GM18868 (cell line): ENCODE results near the gene HEATR5B.
"Not testable (repeated sequence)": the region's sequence is repeated elsewhere in the genome, so short reads cannot be mapped to it uniquely, and the experiment has no call there.

Source experiments
- ATAC-seq: cut with Tn5 transposase; IDR thresholded peaks from one replicate; pipeline ENCODE4 v1.9.1; 2021; ENCODE audit warnings: mild to moderate bottlenecking, moderate library complexity; ENCODE audit not compliant: unreplicated experiment

The HEATR5B gene

DNA sequence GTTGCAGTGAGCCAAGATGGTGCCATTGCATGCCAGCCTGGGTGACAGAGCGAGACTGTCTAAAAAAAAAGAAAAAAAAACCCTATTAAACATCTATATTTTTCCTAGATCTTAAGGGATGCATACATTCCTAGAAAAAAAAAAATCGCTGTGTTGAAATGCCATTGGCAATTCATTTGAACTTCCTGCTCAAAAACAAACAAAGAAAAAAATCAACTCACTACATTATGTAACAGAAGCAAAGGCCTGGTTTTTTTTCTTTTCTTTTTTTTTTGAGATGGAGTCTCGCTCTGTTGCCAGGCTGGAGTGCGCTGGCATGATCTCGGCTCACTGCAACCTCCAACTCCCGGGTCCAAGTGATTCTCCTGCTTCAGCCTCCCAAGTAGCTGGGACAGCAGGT is 96.2 kb downstream of the HEATR5B start:
- no peak for ATAC-seq

DNA sequence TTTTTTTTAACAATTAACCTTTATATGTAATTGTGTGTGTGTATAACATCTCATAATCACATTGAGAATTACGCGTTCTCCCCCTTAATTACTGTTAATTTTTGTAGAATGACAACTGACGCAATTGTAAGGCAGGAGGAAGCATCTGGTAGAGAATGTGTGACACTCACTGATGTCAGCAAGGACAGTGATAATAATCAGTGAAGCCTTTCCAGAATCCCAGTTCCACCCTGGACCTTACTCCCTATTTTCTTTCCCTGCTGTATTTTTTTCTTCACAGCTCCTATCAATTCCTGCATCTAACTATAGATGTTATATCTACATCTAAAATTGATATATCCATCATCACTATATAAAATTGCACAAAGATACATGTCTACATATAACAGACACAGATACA is 101.7 kb downstream of the HEATR5B start:
- ATAC-seq, result no peak

DNA sequence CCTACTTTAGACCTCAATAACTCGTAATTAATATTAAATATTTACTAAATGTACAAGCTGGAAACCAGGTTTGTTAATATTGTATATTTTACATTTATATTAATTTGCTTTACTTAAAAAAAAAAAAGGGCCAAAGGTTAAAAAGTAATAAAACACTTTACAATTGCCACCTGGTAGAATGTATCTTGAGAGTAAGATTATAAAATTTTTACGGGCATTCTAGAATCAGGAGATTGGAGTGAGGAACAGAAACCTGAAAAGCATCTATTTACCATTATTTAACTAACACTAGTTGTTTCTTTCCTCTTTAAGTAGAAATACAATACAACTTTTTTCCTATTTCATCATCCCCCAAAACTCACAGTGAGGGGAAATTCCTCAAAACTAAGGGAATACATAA is 102.3 kb downstream of the HEATR5B start:
- no peak for ATAC-seq

DNA sequence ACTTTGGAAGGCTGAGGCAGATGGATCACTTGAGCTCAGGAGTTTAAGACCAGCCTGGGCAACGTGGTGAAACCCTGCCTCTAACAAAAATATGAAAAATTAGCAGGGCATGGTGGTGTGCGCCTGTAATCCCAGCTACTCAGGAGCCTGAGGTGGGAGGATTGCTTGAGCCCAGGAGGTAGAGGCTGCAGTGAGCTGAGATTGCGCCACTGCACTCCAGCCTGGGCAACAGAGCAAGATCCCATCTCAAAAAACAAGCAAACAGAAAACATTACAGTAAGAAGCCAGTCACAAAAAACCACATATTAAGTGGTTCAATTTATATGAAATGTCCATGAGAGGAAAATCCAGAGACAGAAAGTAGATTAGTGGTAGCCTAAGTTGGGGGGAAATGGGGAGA is 105.2 kb downstream of the HEATR5B start:
- ATAC-seq, result not testable (repeated sequence)

DNA sequence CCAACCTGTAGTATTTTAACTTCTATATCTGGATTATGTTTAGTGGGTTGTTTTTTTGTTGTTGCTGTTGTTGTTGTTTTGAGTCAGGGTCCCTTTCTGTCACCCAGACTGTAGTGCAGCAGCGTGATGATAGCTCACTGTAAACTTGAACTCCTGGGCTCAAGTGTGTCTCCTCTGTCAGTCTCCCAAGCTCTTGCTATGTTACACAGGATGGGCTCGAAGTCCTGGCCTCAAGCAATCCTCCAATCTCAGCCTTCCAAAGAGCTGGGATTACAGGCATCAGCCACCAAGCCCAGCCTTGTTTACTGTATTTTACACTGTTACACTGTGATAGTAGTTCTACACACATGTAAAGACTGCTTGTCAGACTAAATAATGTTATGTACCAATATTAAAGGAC is 108.1 kb downstream of the HEATR5B start:
- ATAC-seq, result no peak

DNA sequence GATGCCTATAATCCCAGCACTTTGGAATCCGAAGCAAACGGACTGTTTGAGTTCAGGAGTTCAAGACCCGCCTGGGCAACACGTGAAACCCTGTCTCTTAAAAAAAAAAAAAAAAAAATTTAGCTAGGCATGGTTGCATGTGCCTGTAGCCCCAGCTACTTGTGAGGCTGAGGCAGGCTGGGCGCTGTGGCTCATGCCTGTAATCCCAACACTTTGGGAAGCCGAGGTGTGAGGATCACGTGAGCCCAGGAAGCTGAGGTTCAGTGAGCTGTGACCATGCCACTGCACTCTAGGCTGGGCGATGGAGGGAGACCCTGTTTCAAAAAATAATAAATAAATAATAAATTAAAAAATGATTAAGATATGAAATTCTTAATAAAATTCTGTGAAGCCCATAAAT is 108.9 kb downstream of the HEATR5B start:
- ATAC-seq, result no peak

DNA sequence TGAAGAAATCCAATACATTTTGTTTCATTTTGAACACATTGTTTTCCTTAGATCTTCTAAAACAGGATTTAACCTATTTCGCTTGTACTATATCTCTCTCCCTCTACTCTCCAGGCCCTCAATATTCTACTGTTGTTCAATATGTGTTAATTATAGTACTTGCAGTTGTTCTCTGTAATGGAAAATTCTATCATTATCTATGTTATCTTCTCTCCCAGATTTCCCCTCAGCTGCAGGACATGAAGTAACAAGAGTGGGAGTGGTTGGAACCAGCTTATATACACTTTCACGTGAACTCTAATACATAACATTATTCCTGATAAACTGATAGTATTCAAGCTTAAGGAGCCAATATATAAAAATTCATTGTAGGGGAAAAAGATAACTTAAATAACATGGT is 110.9 kb downstream of the HEATR5B start:
- ATAC-seq, result no peak

DNA sequence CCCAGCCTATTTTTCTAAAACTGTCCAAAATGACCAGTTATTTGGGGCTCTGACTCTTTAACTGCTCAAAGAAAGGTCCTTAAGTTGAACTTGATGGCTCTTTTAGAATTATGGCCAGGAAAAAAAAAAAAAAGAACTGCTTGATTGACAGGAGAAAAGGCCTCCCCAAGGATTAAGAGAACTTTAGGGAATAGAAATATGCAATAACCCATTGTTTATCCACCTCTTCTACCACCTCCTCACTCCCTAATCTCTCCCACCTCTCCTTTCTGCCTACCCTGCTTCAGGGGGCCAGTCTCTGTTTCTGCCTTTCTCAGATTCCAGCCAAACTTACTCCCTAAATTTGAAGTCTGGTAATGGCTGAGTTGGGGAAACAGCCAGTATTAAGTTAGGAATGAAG is 112.2 kb downstream of the HEATR5B start:
- ATAC-seq, result no peak

DNA sequence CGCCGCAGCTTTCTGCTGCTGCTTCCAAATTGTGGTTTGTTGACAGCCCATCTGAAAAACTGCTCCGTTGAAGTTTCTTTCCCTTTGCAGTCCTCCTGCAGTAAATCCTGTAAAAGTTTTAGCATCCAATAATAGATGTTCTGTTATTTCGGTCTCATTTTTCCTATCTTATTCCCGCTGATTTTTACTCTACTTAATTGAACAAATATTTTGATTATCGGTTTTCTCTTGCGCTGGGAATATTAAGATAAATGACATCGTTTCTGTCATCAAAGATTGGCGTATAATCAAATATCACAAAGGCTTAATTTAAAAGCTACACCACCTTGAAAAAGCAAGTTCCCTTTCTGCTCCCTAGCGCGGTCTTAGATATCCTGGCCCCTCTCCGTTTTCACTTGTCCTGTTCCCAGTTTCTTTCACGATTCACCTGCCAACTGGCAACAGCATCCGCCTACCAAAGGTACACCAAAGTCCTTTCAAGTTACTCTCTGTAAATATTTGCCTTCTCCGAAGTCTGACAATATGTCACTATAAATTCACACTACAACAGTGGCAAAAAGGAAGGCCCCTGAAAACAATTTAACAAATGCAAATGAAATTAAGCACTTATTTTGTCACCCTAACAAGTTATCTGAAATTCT is 116.8 kb downstream of the HEATR5B start:
- no peak for ATAC-seq

DNA sequence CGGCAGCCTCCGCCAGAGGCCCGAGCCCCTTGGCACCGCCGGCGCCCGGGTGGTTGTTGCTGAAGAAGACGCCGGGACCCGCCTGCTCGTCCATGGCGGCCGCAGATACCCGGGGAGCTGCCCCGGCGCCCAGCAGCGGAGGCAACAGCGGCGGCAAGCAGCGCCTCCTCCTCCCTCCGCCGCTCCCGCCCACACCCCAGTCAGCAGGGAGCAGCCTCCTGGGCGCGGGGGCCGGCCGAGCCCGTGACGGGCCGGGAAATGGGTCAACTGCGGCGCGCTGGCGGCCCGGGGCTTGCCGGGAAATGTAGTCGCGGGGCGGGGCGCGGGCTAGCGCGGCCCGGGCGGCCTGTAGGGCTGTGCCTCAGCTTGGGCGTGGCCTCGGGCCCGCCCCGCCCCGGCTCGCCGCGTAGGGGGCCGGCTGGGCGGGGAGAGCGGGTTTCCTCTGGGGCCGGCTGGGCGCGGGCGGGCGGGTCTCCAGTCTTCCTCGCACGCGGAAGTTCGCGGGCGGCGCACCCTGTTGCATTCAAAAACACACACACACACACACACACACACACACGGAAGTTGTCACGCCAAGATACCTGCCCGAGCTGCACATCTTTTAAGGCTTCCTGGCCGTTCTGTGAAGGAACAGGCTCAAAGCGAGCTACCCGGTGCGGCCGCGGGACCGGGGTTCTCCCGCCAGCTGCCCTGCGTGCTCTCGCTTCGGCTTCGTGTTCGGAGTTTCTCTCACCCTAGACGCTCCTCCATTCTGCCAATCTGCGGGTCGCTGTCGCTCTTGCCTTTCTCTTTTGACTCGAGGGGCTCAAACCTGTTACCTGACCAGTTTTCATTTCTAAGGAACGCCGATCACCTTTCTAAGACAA is 117.6 kb downstream of the HEATR5B start, which contains the start of gene STRN:
STRN (minus strand) TSS at position 167 of the 866 bp plus-strand sequence; CDS start at position 94, 73 bp downstream.
- ATAC-seq, result peak; percentile 97

DNA sequence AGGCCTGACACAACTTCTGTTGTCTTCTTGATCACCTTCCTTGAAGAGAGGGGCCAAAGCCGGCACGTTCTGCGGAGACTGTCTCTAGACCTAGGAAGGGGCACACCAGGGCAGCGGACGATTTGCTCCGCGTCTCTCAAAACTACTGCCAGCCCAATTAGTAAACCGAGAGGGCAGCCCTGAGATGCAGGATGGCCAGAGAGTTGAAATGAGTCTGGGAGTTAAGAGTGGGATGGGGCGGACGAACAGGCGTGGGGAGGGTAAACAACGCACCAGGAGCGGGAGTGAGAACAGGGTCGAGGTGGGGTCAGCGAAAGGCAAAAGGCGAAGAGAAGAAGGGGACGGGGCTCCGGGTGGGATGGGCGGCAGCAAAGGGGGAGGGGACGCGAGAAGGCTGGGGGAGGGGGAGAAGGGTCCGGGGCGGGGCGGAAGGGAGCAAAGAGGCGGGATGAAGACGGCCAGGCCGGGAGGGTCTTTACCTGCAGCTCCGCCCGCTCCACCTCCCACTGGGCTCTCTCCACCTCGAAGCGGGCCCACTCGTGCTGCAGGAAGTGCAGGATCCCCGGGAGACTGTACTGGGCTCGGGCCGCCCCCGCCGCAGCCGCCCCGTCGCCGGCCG is 118.3 kb downstream of the HEATR5B start:
- peak; percentile 28 for ATAC-seq

DNA sequence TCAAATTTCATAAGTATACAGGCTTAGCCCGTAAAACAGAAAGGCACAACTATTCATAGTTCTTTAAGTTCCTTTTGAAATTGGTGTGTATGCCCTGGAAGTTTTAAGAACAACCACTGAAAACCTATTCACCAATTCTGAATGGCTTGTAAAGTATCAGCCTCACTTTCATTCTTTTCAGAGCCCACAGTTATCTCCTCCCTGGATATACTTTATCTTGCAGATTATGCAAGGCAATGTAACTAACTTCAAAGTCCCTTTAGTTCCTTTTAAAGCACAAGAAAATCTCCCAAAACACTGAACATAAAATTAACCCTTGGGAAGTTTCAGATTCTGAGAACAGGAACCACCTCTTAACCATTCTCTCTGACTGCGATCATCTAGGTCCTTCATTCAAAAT is 119.0 kb downstream of the HEATR5B start:
- ATAC-seq, result no peak

DNA sequence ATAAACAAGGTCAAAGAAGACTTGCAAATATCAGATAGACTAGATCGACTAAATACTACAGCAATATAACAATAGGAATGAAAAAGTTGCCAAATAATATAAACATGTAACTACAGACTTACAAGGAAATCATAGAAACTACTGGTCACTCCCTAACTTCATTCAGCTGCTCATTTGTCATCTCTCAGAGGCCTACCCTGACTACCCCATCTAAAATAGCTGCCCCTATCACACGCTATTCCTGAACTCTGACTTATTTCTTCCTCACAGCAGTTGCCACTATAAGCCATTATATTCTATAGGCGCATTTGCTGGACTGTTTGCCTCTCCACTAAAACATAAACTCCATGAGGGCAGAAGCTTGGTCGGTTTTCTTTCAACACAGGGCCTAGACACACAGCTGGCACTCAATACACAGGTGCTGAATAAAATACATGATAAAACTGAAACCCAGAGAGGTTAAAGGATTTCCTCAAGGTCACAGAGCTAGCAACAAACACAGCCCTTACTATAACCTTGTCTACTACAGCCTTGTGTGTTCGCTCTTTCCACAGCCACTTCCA is 119.6 kb downstream of the HEATR5B start:
- no peak for ATAC-seq

DNA sequence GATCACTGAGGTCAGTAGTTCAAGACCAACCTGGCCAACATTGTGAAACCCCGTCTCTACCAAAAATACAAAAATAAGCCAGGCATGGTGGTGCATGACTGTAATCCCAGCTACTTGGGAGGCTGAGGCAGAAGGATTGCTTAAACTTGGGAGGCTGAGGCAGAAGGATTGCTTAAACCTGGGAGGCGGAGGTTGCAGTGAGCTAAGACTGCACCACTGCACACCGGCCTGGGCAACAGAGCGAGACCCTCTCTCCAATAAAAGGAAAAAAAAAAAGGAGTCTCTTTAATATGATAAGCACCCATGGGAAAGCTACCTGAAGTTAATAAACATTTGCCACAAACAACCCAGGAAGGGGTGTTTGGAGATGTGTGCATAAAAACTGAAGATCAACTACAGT is 120.4 kb downstream of the HEATR5B start:
- no peak for ATAC-seq

DNA sequence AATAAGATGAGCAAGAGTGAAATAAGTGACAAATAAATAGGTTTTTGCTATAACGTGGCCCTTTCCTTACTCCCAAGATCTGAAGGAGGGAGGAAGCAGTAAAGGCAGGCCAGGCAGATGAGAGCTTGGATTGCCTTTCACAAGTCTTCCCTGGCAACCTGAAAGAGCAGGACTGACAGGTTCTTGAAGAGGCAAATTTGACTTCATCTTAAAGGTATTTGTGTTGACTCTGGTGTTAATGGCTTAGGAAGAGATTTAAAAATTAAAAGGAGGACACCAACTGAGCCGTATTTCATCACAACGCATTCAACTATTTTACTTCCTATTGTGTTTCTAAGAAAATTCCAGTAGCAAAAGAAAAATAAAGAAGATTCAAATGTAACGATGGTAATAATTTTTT is 121.1 kb downstream of the HEATR5B start:
- no peak for ATAC-seq

DNA sequence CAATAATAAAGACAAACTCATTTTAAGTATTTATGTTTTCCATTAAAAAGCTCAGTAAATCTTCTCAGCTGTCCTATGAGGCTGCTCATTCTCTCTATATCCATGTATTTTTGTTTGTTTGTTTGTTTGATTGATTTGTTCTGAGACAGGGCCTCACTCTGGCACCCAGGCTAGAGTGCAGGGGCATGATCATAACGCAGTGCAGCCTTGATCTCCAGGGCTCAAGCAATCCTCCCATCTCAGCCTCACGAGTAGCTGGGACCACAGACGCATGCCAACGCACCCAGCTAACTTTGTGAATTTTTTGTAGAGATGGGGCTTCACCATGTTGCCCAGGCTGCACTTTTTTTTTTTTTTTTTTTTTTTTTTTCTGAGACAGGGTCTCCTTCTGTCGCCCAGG is 123.4 kb downstream of the HEATR5B start:
- no peak for ATAC-seq

DNA sequence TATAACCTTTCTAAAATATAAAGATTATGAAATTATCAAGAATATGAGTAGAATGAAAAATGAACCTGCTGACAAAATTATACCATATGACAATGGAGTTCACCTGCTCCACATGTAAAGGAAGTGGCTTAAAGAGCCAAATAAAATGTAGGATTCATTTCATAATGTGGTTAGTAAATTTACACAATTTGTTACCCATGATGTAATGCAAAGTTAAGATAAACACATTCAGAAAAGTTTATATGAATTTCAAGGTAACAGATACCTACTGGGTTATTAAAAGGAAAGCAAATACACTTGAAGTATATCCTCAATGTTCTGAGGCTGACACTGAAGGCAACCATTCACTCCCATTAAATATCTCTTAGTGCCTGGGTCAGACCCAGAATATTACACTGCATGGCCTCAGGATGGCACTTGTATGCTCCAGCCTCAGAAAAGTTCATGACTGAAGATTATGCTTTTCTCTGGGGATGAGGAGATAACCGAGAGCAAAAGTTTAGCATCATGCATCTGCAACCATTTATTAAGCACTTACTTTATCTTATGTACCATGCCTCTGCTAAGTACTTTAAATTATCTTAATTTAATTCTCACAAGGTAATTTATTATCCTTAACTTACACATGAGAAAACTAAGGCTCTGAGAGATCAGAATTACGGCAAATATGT is 124.0 kb downstream of the HEATR5B start:
- ATAC-seq, result no peak

DNA sequence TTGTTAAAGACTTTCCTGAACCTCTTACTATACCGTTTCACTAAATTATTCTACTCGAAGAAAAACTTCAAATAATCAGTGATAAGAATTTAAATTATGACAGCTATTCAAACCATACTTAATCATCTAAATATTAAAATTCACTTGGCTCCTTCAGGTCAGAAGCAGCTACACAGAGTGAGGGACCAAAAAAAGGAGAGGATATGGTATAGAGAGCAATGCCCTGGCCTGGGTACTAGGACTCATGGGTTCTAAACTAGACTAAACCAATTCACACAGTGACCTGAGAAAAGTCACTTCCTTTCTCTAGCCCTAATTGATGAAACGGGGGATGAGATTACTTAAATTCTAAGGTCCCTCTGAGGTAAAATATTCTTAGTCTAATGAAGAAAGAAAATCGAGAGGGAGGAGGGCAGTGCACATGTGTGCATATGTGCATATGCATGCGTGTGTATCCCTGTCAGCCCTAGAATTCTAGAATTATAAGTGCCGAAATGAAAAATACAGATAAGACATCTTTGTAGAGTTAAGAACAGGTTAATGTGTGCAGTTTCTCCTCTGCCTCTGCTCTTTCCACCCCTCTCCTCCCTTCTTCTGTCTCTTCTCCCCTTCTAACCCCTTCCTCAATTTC is 129.1 kb downstream of the HEATR5B start:
- ATAC-seq, result no peak

DNA sequence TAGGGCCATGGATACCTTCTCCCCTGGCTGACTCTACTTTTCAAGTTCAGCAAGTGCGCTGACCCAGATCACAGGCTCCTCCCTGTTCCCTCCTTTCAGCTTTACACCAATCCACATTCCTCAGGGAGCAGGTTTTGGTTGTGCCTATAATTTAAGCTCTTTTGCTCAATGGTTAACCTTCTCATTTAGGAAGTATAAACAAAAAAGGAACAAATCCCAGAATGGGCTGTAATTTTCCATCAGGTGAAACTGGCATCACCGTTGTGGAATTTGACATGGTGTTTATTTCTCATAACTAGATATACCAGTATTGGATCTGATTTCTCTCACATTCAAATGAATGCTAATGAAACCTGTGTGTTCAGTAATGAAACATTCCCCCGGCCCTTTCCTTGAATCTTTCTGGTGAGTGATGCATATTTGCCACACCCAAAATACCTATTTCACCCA is 131.4 kb downstream of the HEATR5B start:
- no peak for ATAC-seq

DNA sequence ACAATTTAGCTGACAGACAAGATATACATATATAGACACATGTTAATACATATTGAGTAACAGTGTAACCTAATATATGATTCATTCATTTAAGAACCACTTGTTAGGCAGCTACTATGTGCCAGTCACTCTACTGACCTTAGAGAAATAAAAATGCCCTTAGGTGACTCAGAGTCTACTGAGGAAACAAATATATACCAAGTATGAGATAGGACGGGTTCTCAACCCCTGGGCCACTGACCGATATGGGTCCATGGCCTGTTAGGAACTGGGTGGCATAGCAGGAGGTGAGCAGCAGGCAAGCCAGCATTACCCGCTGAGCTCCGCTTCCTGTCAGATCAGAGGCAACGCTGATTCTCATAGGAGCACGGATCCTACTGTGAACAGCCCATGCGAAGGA is 132.6 kb downstream of the HEATR5B start:
- no peak for ATAC-seq
